HG03342 (cell line): ENCODE results near the gene ARID1B.
"Not testable (repeated sequence)": the region's sequence is repeated elsewhere in the genome, so short reads cannot be mapped to it uniquely, and the experiment has no call there.

ENCODE experiments used
- ATAC-seq: cut with Tn5 transposase; IDR thresholded peaks from one replicate; pipeline ENCODE4 v1.9.1; 2021; ENCODE audit warnings: mild to moderate bottlenecking, moderate library complexity; ENCODE audit not compliant: unreplicated experiment

ARID1B gene

DNA sequence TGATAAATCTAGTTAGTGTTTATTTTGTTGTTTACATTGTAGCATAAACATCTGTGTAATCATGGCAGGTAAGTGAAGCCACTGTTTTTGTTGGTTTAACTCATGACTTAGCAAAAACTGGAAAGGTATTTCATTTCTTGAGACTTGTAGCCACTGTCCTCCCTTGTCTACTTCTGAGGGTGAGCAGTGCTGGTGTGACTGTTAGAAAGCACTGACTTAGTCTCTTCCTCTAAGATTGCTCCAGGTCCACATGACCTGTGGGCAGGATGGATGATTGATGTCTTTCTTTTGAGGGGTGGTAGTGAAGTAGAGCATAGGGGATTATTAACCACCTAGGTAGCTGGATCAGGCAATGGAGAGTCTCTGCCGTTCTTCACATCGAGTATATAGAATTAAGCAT, 203.8 kb downstream of the ARID1B start:
- no peak for ATAC-seq

GRCh38 chr6:156982168-156982567, 205.0 kb downstream of the ARID1B start:
- ATAC-seq = no peak

DNA sequence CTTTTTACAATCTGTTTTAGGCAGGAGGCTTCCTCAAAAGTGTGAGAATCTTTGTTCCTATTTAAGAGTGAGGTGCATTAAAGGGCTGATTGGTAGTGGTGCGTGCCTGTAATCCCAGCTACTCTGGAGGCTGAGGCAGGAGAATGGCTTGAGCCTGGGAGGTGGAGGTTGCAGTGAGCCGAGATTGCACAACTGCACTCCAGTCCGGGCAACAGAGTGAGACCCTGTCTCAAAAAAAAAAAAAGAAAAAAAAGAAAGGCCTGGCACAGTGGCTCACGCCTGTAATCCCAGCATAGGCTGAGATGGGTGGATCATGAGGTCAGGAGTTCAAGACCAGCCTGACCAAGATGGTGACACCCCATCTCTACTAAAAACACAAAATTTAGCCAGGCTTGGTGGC, 205.7 kb downstream of the ARID1B start:
- ATAC-seq = not testable (repeated sequence)

DNA sequence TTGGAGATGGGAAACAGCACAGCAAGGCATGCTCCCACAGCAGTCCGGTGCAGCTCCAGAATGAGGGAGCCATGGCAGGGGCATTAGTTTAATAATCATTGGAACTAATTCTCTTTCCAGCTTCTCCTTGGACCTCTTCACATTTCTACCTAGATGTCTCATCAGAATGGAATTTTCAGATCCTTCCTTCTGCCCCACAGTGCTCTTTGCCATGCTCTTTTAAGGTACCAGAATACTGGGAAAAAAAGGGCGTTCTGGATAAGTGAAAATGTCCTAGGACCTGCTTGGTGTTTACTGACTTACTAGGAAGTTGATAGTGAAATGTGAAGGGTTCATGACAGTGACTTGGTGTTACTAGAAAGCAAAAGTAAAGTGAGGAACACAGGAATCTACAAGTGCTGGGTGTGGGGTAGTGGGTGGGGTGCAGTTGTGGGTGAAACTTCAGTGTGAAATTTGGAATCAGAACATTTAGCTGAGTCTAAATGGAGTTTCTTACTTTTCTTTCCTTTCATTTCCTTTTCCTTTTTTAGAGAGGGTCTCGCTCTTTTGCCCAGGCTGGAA, 207.1 kb downstream of the ARID1B start:
- ATAC-seq = no peak

DNA sequence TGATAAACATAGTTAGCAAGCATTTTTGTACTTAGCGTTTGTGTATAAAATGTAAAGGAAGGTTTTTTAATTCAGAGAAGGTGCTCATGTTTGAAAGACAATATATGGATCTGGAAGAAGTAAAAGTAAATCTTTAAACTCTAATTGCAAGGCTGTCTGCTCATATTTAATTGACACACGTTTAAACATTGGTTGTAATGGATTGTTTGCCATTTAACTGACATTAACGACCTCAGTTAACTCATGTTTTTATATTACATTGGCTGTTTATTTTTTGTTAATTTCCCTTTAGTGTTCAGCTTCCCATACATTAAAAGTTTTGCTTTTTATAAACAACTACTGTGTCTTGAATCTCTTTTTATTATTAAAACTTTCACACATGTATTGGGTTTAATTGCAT, 208.1 kb downstream of the ARID1B start:
- no peak for ATAC-seq

DNA sequence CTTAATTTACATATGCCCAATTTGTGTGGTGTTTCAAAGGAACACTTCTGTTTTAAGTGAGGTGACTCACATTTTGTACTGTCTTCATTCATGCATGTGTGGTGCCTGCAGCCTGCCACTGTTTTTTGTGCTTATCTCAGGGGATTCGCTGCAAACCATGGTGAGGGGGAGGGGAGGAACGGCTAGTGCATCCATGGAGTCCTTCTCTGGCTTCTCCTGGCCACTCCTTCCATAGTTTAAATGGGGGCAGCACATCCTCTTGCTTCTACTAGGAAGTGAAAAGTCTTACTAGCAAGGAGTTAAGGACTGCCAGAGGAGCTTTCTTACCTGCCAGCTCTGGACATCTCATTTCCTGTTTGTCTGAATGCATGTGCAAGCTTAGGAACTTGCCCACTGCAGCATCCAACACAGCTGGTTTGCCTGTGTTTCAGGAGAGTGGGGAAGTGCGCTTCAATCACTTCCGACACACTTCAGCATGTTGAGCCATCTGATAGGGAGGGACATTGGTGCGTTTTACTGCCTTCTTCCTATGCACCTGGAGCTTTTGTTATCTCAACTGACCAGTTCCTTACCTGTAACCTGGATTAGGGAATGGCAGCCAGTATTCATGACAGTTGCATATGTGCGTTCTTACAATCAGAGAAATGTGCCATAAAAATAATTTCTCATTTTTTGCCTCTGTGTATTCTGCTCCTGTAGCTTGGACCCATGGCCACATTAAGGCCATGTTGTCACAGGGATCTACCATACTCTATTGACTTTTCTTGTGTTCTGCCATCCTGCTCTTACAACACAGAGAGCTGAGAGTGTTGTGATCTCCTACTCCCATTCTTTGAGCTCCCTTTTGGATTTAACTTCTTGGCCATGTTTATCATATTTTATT, 211.3 kb downstream of the ARID1B start:
- peak; percentile 77 for ATAC-seq

GRCh38 chr6:156989159-156989806, 212.1 kb downstream of the ARID1B start:
- no peak for ATAC-seq

GRCh38 chr6:156992020-156992804, 215.0 kb downstream of the ARID1B start:
- ATAC-seq = no peak

GRCh38 chr6:156993713-156994112, 216.5 kb downstream of the ARID1B start:
- ATAC-seq = no peak

GRCh38 chr6:156994215-156995076, 217.3 kb downstream of the ARID1B start:
- no peak for ATAC-seq

DNA sequence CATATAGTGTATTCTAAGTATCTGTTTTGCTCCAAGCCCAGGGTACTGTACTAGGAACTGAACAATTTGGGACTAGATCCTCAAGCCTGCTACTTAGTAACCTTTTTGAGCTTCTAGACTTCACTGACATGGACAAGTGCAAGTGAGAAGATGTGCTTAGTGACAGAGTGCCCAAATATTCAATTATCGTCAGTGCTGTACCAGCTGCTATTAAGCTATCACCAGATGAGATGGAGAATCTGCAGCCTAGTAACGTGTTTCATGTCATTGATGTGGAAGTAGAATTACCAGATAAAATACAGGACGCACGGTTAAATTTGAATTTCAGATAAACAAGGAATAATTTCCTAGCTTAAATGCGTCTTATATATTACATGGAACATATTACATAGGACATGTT, 218.3 kb downstream of the ARID1B start:
- ATAC-seq = no peak

DNA sequence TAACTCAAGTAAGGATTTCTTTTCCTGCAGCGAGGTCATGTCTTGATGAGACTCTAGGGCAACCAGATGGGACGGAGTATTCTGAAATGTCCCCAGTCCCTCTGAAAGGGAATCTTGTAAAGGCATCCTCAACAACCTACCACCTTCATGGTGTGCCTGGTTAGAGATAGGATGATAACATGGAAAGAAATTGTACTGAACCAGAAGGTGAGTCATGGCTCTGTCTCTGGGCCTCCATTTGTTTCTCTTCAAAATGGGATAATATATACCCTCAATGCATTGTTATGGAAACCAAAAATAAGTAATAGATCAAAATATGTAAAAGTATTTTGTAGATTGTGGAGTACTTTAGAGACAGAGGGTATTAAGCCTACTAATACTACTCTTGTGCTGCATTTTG, 219.1 kb downstream of the ARID1B start:
- no peak for ATAC-seq

DNA sequence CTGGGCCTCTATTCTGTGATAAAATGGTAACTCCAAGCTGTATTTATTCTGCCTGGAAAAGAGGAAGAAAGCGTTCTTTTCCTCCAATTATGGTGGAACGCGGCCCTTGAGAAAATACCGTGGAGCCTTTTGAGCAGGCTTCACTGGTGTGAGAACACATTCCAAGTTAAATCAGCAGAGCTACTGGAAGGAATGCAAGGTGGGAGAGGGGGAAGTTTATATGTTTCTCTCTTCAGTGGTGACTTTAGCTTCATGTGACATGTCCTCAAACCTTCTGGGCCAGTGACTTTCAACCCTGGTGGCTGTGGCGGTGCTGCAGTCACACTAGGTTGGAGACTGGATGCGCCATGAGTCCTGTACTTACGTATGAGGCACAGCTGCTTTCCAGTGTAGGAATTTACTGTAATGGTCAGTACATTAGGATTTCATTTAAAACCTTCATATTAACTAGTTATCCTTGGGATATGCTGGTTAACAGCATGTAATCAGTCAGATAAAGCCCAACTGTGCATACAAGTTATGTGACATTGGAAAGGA, 221.7 kb downstream of the ARID1B start:
- no peak for ATAC-seq

GRCh38 chr6:156999762-157000161, 222.6 kb downstream of the ARID1B start:
- ATAC-seq = no peak

DNA sequence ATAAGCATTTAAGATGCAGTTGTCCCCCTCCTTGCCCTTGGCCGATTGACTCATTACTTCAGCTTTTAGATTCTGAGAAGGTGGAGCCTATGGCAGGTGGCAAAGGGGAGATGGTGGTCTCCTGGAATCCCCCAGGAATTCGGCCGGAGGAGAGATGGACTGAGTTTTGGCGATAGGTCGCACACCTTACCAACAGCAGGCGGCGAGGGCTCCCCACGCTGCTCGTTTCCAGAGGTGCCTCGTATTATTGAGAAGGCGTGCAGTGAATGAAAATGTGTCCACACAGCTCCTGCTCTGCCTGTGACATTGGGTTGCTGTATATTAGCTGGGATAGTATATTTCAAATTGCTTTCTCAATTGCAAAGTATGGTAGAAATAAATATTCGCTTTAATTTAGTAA, 224.5 kb downstream of the ARID1B start:
- no peak for ATAC-seq

DNA sequence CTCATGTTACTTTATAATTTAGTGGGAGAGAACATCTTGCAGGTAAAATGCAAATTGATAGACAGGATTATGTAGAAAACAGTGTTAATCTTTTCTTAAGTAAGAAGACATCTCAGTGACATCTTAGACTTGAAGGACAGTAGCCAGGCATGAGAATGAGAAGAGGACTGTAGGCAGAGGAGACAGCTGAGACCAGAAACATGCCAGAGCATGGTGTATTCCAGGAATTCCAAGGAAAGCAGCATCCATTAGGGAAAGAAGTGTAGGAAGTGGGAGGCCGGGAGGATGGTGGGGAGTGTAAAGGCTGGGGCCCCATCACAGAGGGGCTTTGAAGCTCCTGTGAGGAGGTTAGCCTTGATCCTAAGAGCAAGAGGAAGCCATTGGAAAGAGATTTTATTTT, 225.6 kb downstream of the ARID1B start:
- no peak for ATAC-seq

- ATAC-seq = no peak
These were observed 228.8 kb downstream of the ARID1B start for GRCh38 chr6:157005940-157006339.

DNA sequence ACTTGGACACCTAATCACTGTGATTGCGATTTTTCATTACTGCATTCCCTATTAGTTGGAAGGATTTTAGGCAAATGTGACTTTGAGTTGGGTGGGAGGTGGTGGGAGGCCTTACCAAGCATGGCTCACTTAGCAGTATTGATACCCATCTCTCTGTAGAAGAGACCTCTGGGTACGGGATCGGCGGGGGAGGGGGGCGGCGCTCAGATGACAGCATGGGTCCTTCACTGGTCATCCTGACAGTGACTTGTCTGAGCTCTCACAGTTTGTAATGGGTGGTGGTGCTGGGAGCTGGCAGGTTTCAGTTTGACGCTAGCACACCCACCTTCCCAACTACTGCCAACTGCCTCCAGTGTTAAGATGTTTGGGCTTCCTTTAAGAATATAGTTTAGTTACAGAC, 231.4 kb downstream of the ARID1B start:
- no peak for ATAC-seq

GRCh38 chr6:157012355-157012754, 235.2 kb downstream of the ARID1B start:
- no peak for ATAC-seq

GRCh38 chr6:157013649-157014304, 236.6 kb downstream of the ARID1B start:
- no peak for ATAC-seq
